ENCODE results near the gene ACTN1.

The ACTN1 gene

GRCh38 chr14:68969278-68970033 is 9.6 kb downstream of the ACTN1 start:
- DNase-seq (ENCODE audit: low read depth) = no peak

GRCh38 chr14:68968721-68969120 is 10.4 kb downstream of the ACTN1 start:
- DNase-seq (ENCODE audit: low read depth) = no peak

- DNase-seq (ENCODE audit: low read depth) = no peak
Observed at GRCh38 chr14:68968051-68968450, 11.1 kb downstream of the ACTN1 start.

DNA sequence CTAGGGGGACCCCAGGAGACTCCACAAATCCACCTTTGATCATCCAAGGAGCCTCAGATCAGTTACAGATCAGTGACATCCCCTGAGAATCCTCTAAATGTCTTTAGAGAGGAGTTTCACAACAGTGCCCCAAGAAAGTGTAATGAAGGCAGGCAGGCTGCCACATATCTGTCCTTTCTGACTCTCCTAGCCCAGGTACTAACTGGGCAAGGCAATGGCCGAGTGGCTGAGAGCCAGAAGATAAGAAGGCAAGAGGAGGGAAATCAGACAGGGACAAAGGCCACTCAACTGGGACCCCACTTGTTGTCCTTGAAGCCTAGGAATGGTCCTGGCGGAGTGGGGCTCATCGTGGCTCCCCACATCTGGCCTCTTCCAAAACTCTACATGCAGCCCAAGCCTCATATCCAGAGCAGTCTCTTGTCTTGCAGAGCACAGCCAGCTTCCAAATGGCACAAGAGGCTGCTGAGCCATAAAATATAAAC is 11.6 kb downstream of the ACTN1 start:
- no peak for DNase-seq (ENCODE audit: low read depth)

DNA sequence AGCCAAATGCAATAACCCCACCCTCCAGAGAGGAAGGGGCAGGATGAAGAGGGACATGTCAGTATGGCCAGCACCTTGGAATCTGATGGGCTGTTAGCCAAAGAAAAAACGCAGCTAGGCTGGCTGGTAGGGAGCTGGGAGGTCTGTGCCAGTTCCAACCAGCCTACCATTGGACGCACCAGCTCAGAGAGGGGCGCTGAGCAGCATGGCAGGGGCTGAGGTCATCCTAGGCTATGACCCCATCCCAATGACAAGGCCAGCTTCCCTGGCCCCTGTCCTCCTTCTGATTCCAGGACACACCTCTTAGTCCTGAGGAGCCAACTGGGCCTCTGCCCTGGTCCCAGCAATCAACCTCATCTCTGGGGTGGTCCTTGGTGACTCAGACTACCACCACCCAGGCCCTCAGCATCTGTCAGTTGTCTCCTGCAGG is 12.2 kb downstream of the ACTN1 start:
- DNase-seq (ENCODE audit: low read depth) = no peak

DNA sequence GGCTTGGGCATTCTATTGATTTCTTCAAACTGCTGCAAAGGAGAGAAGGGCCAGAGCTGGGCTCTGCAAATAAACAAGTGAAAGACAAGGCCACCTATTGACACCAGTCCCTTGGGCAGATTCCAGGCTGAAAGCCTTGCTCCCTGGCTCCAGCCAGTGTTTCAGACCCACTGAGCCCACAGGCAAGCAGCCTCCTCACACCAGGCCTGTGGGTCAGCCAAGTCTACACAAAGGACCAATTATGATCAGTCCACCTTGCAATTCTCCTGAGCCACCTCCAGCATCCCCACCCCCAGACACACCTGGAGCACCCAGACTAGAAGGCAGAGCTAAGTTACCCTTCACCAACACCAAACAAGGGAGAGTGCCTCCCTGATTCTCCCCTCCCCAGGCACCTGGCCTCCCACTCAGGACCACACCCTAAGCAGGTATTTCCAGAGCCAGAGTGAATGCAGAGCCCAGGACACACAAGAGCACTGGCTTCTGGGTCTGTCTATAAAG is 13.8 kb downstream of the ACTN1 start:
- DNase-seq (ENCODE audit: low read depth) = no peak

- no peak for DNase-seq (ENCODE audit: low read depth)
Observed at GRCh38 chr14:68964300-68965093, 14.6 kb downstream of the ACTN1 start.

DNA sequence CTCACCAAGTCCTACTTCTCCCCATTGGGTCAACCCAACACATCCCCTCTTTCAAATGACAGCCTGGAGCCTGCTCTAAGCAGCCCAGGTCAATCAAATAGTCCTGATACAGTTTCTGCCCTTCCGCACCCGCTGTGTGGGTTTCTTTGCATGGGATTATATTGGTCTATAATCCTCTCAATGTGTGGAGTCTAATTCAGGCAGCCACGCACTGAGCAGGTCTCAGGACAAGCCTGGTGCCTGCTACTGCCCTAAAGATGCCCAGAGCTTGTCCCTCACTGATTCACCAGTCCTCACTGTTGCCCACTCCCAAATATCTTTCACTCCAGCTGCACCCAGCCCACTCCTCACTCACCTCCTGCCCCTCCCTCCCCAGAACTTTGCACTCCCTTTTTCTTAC is 16.4 kb downstream of the ACTN1 start:
- no peak for DNase-seq (ENCODE audit: low read depth)

- no peak for DNase-seq (ENCODE audit: low read depth)
Observed at GRCh38 chr14:68961781-68962584, 17.1 kb downstream of the ACTN1 start.

DNA sequence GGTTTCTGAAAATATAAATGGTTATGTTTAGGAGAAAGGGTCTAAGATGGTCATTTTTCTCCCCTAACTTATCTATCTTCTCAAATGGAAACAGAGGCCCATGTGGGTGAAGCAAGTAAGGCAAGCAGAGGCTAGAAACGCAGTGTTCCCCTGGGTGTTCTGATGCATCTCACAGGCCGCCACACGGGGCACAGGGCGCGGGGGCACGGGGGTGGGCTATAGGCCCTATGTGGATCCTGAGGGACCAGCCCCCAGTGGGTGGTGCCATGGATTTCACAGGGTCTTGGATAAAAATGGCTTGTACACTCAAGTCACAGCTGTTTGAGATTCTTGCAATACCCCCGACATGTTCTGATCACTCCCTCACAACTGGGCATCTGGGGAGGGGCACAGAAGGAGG is 17.7 kb downstream of the ACTN1 start:
- no peak for DNase-seq (ENCODE audit: low read depth)

GRCh38 chr14:68960123-68960522 is 19.0 kb downstream of the ACTN1 start:
- DNase-seq (ENCODE audit: low read depth) = no peak

DNA sequence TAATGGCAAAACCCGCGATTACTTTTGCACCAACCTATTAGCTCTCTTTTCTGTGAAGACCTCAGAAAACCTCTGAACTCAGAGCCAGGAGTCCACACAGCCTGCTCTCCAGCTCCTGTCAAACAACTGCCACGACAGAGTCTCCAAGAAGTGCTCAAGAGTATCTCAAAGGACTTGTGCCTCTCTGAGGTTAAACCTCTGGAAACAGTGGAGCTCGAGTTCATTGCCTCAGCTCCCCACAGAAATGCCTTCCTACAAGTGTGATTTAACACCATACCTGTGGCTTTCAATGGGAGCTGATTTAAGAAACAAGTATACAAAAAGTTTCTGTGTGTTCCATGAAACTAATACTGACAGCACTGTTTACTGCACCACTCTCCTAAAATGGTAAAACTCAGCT is 20.1 kb downstream of the ACTN1 start:
- no peak for DNase-seq (ENCODE audit: low read depth)

- no peak for DNase-seq (ENCODE audit: low read depth)
Observed at GRCh38 chr14:68958553-68958952, 20.5 kb downstream of the ACTN1 start.

DNA sequence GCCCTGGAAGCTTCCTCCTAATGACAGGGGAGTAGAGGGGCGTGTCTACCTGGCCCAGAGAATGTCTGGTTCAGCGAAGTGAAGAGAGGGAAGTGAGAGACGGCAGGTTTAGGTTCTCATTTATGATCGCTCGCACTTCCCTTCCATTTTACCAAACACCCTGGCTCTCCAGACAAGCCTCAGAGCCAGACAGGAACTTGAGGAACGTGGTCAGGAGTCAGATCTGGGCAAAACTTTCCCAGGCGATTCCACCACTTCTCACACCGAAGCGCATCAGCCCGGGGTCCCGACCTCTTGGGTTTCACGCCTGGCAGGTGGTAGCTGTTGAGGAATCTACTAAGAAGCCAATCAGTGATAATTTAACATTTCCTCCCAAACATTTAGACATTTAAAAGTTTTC is 21.3 kb downstream of the ACTN1 start:
- no peak for DNase-seq (ENCODE audit: low read depth)

DNA sequence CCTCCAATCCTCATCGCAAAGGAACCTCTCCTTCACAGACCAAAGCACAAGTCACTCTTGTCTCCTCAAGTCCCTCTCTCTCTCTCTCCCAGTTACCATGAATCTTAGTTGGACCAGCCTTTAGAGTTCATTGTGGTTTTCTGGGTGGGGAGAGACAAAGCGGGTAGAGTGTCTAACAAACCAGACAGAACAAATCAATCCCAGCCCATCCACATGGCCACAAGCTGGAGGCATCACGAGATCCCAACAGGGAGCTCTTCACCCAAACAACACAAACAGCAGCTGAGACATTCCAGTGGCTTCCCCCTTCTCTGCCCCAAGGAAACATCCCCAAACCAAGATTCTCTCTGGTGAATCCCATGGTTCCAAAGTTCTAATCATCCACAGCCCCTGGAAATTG is 22.4 kb downstream of the ACTN1 start:
- no peak for DNase-seq (ENCODE audit: low read depth)

GRCh38 chr14:68955851-68956179 is 23.3 kb downstream of the ACTN1 start:
- no peak for DNase-seq (ENCODE audit: low read depth)

DNA sequence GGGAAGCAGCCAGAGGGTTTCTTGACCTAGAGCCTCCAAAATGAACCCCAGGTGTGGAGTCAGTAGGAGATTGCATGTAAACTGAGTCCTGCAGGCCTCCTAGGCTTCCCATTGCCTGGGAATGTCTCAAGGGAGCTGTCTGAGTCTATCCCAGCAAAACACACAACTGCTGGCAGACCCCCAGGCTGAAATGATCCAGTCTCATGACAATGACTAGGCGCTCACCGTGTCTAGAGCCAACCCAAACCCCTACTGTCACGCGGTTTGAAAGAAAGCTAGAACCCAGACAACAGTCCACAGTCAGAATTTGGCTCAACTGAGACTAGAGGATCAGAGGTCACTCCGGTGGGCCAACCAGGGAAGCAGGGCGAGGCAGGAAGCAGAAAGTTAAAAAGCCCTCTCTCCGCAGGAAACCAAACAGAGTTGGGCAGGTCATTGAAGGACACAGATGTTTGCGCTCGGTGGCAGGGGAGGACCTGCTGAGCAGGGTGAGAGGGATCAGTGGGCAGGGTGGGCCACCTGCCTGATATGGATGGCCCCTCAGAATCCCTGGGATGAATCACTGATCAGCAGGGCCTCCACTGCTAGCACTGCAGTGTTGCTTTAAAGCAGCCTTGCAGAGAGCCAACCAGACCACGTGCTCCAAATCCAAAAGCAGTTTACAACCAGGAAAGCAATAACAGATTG is 23.8 kb downstream of the ACTN1 start:
- DNase-seq (ENCODE audit: low read depth) = no peak

DNA sequence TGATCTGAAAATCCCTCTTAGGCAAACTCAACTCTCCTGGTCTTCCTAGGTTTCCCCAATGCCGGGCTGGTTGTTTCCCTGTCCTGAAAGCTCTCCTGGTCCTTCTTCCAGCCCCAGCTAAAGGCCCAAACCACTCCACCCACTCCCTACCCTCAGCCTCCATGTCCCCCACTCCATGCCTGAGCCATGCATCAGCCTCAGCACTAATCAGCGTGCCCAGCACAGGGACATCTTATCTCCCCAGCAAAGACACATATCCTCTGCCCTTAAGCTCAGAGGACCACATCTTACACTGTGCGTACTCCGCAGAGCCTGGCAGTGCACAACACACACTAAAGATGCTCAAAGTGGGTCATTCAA is 25.9 kb downstream of the ACTN1 start:
- DNase-seq (ENCODE audit: low read depth) = no peak

DNA sequence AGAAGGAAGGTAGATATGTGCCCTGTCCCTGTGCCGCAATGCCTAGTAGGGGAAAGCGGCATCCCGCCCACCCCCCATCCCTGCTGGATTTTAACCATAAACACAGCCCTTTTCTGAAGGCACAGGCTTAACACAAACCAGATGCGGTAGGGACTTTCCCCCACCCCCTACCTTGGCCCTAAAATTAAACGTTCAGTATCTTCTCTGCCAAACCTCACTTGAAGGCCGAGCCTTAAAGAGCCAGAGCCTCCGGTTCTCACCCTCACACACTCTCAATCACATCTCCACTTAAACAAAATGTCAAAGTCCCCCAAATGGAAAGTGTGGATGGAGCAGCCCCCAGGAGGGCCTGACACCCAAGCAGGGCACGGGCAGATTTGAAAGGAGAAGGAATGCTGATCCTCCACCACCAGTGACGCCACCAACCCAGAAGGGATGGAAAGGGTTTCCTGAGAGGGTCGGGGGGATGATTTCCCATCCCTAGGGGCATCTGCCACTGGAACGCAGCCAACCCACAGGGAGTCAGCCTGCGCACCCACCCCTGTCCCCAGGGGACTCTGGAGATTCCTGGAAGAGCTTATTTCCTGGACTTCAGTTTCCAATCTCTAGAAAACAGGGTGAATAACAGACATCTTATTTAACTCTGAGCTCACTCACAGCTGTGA is 26.4 kb downstream of the ACTN1 start:
- no peak for DNase-seq (ENCODE audit: low read depth)

DNA sequence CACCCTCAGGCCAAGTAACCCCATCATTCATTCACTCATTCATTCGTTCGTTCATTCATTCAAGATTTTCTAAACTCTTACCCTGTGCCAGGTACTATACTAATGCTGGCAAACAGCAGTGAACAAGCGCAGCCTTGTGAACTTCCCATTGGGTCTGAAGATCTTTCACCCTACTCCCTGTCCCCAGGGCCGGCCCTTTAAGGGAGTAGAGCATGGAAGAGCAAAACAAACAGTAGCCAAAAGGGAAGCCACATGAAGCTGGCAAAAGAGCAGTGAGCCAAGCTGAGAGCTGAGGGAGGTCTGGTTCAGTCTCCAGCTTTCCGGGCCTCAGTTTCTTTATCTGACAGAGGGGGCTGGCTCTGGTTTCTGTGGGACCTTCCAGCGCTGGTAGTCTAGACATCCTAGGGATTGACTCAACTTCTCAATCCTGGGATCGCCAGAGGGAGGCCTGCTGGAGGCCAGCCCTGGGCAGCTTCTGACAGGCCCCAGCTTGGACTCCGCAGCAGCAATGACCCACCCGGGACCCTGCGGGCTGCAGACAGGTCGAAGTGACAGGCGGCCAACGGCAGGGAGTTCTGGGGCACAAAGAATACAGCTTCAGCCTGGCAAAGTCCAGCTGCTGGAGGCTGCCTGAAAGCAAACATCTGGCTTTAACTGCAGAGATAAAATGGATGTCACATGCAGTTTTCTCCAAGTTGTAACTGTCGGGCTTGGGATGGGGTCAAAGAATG is 27.1 kb downstream of the ACTN1 start:
- no peak for DNase-seq (ENCODE audit: low read depth)

All from stimulated activated CD8-positive, alpha-beta memory T cell treated with anti-CD3 and anti-CD28 coated beads, Interleukin-4, amount 100 ng/mL, for 24 hours (primary cell).